Keratinocyte (primary cell): Measurements from ENCODE around the gene CMSS1. TPM values are rescaled to one million over a fixed set of nuclear protein-coding genes. Genes with fewer than 3 reads are reported as not detected.
A peak's percentile ranks its signal among the peaks of the same experiment; 100 is the strongest.

Experiments used
- DNase-seq: peaks from one replicate; pipeline ENCODE4 v3.0.0-alpha.2; 2011; ENCODE audit warnings: low read depth, missing footprints, low spot score
- FAIRE-seq: peaks from 2 replicates; lab custom pipeline; 2011; peaks lifted over from hg19 to GRCh38; lab: Jason Lieb, UNC
- H2AFZ ChIP-seq: 2 replicates; pipeline ENCODE4 v1.6.0; 2012; ENCODE audit warnings: low read length, control low read depth, inconsistent platforms; ENCODE audit not compliant: control insufficient read depth
- H3K27ac ChIP-seq: 2 replicates; pipeline ENCODE4 v1.5.1; 2011; ENCODE audit warnings: low read length; ENCODE audit not compliant: control insufficient read depth, insufficient read depth
- H3K27me3 ChIP-seq: 3 replicates; pipeline ENCODE4 v1.6.0; 2011; ENCODE audit warnings: low read length; ENCODE audit not compliant: control insufficient read depth, insufficient read depth; ENCODE audit errors: extremely low read depth
- H3K36me3 ChIP-seq, 2 experiments: 2 replicates in 1 of 2; 3 replicates in 1 of 2; pipeline ENCODE4 v1.5.1; 2011; ENCODE audit warnings: low read length in 2 of 2, mild to moderate bottlenecking in 1 of 2; ENCODE audit not compliant: control insufficient read depth in 2 of 2, insufficient read depth in 2 of 2; ENCODE audit errors: extremely low read depth in 1 of 2
- H3K4me1 ChIP-seq: 3 replicates; pipeline ENCODE4 v1.5.1; 2011; ENCODE audit warnings: low read length; ENCODE audit not compliant: control insufficient read depth, insufficient read depth; ENCODE audit errors: extremely low read depth
- H3K4me2 ChIP-seq: 3 replicates; pipeline ENCODE4 v1.6.0; 2011; ENCODE audit warnings: low read depth, low read length; ENCODE audit not compliant: control insufficient read depth, insufficient read depth; ENCODE audit errors: extremely low read depth
- H3K4me3 ChIP-seq, 3 experiments: fragments of 200-600 bp in 1 of 3; sonication (generic) in 1 of 3; 2 replicates in 2 of 3; 3 replicates in 1 of 3; pipeline ENCODE4 v1.5.1; 2011 to 2016; ENCODE audit warnings: low read length in 3 of 3, mild to moderate bottlenecking in 3 of 3, control low read depth in 2 of 3, inconsistent platforms in 1 of 3, low read depth in 1 of 3, mixed read lengths in 1 of 3, mixed run types in 1 of 3, moderate library complexity in 1 of 3; ENCODE audit not compliant: control insufficient read depth in 2 of 3, insufficient read depth in 2 of 3; ENCODE audit errors: extremely low read depth in 1 of 3
- H3K79me2 ChIP-seq: 2 replicates; pipeline ENCODE4 v1.6.0; 2012; ENCODE audit warnings: low read length; ENCODE audit not compliant: control insufficient read depth, insufficient read depth
- H3K9ac ChIP-seq: 3 replicates; pipeline ENCODE4 v1.6.0; 2011; ENCODE audit warnings: low read length; ENCODE audit not compliant: control insufficient read depth, insufficient read depth; ENCODE audit errors: extremely low read depth
- H3K9me1 ChIP-seq: 3 replicates; pipeline ENCODE4 v1.6.0; 2011; ENCODE audit warnings: low read length; ENCODE audit not compliant: control insufficient read depth, insufficient read depth; ENCODE audit errors: extremely low read depth
- H3K9me3 ChIP-seq: 2 replicates; pipeline ENCODE4 v1.5.1; 2012; ENCODE audit warnings: low read depth, low read length; ENCODE audit not compliant: control insufficient read depth
- H4K20me1 ChIP-seq: 3 replicates; pipeline ENCODE4 v1.6.0; 2011; ENCODE audit warnings: low read length; ENCODE audit not compliant: control insufficient read depth, insufficient read depth; ENCODE audit errors: extremely low read depth
- EZH2 ChIP-seq: IDR thresholded peaks from one replicate; pipeline ENCODE4 v1.6.1; 2012; ENCODE audit warnings: inconsistent platforms, mild to moderate bottlenecking, low read length, moderate library complexity
- dilution Hi-C: fragments of 300-500 bp; cut with MboI; formaldehyde crosslinking; loops from one replicate; pipeline ENCODE4 v1.7.0; 2020; ENCODE audit warnings: low sequenced_read_pairs; ENCODE audit not compliant: extremely low pct_ligation_motif_present
- polyA plus RNA-seq, 5 experiments: library from polyadenylated mRNA; depleted of rRNA in 3 of 5; stranded (reverse) in 3 of 5; stranded (forward) in 1 of 5; unstranded in 1 of 5; fragments of >200 nt; gene quantifications; 1 replicate in 1 of 5; 2 replicates in 3 of 5; 3 replicates in 1 of 5; pipeline versions ENCODE4 v1.2.1 to v1.2.3, GENCODE V29; 2011 to 2012; ENCODE audit warnings: missing spikeins in 2 of 5, low read depth in 1 of 5, low replicate concordance in 1 of 5
- TF ChIP-seq, protein P1 (sequence below), 3 experiments: IDR thresholded peaks in 1 of 3; conservative IDR thresholded peaks in 1 of 3; optimal IDR thresholded peaks in 1 of 3; 2 replicates in 2 of 3; 3 replicates in 1 of 3; pipeline versions ENCODE3 to v1.5.1; 2011; ENCODE audit warnings: low read length in 3 of 3, mild to moderate bottlenecking in 3 of 3, moderate library complexity in 2 of 3, control low read depth in 1 of 3, inconsistent platforms in 1 of 3; ENCODE audit not compliant: insufficient read depth in 2 of 3; ENCODE audit errors: extremely low read depth in 1 of 3

Gene CMSS1
- polyA plus RNA-seq, 1 donor (not counting 4 experiments of a cell fraction or from before 2014, with no cell fraction given) = 37.2 TPM

- DNase-seq (no peak), FAIRE-seq (no peak)
- H3K36me3 ChIP-seq = peaks cover 0 to 4% of the 10 kb centered on the region in 2 experiments
- no peaks in the 10 kb centered on the region for H3K27me3 ChIP-seq
- dilution Hi-C loops = no loop called here
- H2AFZ ChIP-seq = no peak overlapping the region
- no peaks in the 10 kb centered on the region for H3K9me3 ChIP-seq
- H3K79me2 ChIP-seq = no peaks in the 10 kb centered on the region
- H3K9ac ChIP-seq = no peak overlapping the region
- no peaks in the 10 kb centered on the region for H3K9me1 ChIP-seq
- H3K4me2 ChIP-seq = no peak overlapping the region
- H3K27ac ChIP-seq = no peak overlapping the region
- H3K4me3 ChIP-seq = no peak overlapping the region
- no peak for TF ChIP-seq EZH2
- TF ChIP-seq, protein P1, sequence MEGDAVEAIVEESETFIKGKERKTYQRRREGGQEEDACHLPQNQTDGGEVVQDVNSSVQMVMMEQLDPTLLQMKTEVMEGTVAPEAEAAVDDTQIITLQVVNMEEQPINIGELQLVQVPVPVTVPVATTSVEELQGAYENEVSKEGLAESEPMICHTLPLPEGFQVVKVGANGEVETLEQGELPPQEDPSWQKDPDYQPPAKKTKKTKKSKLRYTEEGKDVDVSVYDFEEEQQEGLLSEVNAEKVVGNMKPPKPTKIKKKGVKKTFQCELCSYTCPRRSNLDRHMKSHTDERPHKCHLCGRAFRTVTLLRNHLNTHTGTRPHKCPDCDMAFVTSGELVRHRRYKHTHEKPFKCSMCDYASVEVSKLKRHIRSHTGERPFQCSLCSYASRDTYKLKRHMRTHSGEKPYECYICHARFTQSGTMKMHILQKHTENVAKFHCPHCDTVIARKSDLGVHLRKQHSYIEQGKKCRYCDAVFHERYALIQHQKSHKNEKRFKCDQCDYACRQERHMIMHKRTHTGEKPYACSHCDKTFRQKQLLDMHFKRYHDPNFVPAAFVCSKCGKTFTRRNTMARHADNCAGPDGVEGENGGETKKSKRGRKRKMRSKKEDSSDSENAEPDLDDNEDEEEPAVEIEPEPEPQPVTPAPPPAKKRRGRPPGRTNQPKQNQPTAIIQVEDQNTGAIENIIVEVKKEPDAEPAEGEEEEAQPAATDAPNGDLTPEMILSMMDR (optimal IDR thresholded peaks at IDR 0.05 in 1 of 3, IDR thresholded peaks at IDR 0.05 in 1 of 3, conservative IDR thresholded peaks at IDR 0.05 in 1 of 3; ENCODE audit: extremely low read depth in 1 of 3, insufficient read depth in 2 of 3, low read length in 3 of 3) = no peak
- H3K4me1 ChIP-seq = peaks cover 30% of the 10 kb centered on the region
- no peaks in the 10 kb centered on the region for H4K20me1 ChIP-seq
Observed at GRCh38 chr3:100020876-100021644, 203.4 kb downstream of the CMSS1 start.

GRCh38 chr3:100022506-100022905, 204.8 kb downstream of the CMSS1 start:
- Histone ChIP-seq H3K9ac (no peak overlapping the region), H3K36me3 (peaks cover 0 to 4% of the 10 kb centered on the region in 2 experiments), H3K27me3 (no peaks in the 10 kb centered on the region), H3K79me2 (no peaks in the 10 kb centered on the region), H4K20me1 (no peaks in the 10 kb centered on the region), H3K4me2 (no peak overlapping the region), H3K4me1 (peaks cover 30% of the 10 kb centered on the region), H3K9me1 (no peaks in the 10 kb centered on the region), H3K4me3 (no peak overlapping the region), H3K9me3 (no peaks in the 10 kb centered on the region), H2AFZ (no peak overlapping the region), H3K27ac (peak overlapping the region; percentile 66)
- no peak for FAIRE-seq
- TF ChIP-seq, protein P1 (optimal IDR thresholded peaks at IDR 0.05 in 1 of 3, IDR thresholded peaks at IDR 0.05 in 1 of 3, conservative IDR thresholded peaks at IDR 0.05 in 1 of 3; ENCODE audit: extremely low read depth in 1 of 3, insufficient read depth in 2 of 3, low read length in 3 of 3) = no peak
- TF ChIP-seq EZH2 = no peak
- dilution Hi-C loops = no loop called here
- no peak for DNase-seq
